ENCODE measurements around the gene SUMO4. TPM values are rescaled to one million over a fixed set of nuclear protein-coding genes. Genes with fewer than 3 reads are reported as not detected.

Gene SUMO4
- total RNA-seq, 2 donors from 2014 or later: 2.0 to 2.4 TPM

DNA sequence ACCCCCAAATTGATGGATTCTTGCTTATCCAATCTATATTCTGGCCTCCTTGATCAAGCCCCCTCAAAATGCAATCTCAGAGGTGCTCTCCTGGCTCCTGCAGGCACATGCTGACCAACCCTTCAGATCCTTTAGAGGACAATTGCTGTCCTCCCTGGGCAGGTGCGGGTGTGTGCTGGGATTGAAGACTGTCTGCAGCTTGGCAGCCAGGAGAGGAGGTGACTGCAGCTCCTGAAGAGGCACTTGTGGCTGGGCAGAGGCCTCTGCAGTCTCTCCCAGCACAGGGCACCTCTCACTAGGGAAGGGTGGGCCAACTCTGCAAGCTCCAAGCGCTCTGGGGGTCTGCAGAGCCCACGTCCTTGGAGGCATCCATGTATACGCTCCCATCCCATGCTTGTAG, 28.5 kb downstream of the SUMO4 start:
- 98% methylated on average over 4 of the region's 4 CpGs for WGBS
- H3K27me3 ChIP-seq (replicated peaks; ENCODE audit: insufficient read depth): no peaks in the 10 kb centered on the region
- intact Hi-C loops (cut with DNase I): no loop called here
- no peaks in the 10 kb centered on the region for H3K36me3 ChIP-seq
- DNase-seq (ENCODE audit: low spot score): no peak
- H3K4me3 ChIP-seq: no peak overlapping the region
- no peak for TF ChIP-seq CTCF (IDR thresholded peaks at IDR 0.05)
- TF ChIP-seq POLR2AphosphoS5 (IDR thresholded peaks at IDR 0.05): no peak
- no peak for TF ChIP-seq POLR2A (IDR thresholded peaks at IDR 0.05)
- no peak overlapping the region for H3K27ac ChIP-seq
- no peaks in the 10 kb centered on the region for H3K4me1 ChIP-seq (replicated peaks)
- no peaks in the 10 kb centered on the region for H3K9me3 ChIP-seq

GRCh38 chr6:149429427-149430360, 29.6 kb downstream of the SUMO4 start:
- WGBS: 65% methylated on average over 26 of the region's 26 CpGs
- Histone ChIP-seq H3K27me3 (replicated peaks; ENCODE audit: insufficient read depth) (no peaks in the 10 kb centered on the region), H3K36me3 (no peaks in the 10 kb centered on the region), H3K4me1 (replicated peaks) (no peaks in the 10 kb centered on the region), H3K9me3 (no peaks in the 10 kb centered on the region), H3K27ac (no peak overlapping the region), H3K4me3 (no peak overlapping the region)
- no peak for DNase-seq (ENCODE audit: low spot score)
- TF ChIP-seq CTCF (IDR thresholded peaks at IDR 0.05) (peak in 1 of 4 experiments; percentile 6), POLR2A (IDR thresholded peaks at IDR 0.05) (no peak)
- intact Hi-C loops (cut with DNase I): loop anchor here (5.0 kb wide), 2 partner anchors 88 to 112 kb away; partner anchors contain the start of gene TAB2

DNA sequence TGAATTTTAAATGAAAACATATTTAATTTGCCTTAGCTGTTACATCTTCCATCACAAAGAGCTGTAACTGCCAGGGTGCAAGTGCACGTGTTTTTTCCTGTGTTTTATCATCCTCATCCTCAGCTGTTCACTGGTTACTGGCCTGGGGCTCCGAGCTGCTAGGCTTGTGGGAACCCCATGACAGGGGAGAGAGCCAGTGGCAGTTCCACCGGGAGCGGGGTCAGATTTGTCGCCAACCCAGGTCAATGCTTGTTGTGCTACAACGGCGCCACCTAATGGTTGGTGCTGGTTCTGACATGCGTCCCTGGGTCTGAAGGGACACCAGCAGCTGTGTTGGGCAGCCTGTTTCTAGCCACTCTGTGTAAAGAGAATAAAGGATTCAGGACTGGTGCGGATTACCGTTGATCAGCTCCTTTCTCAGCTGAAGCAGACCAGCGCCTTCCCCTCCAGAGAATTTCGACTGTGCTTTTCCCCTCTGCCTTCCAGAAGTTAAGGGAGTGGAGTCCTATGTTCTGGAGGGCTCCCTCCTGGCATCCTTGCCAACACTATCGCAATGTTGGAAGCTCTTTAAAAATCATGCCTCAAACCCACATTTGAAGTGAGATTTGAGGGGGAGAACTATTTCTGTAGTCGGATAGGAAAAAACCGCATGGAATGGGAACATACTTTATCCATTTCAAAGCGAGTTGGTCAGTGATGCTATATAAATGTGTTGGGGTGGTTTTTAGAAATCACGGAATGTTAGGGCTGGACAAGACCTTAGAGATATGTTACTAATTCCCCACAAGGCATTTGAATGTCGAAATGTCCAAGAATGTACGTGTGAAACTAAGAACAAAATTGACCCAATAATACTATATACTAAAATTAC, 32.1 kb downstream of the SUMO4 start:
- intact Hi-C loops (cut with DNase I): loop anchor here (2.0 to 5.0 kb wide), 4 partner anchors 85 to 401 kb away; partner anchors contain the start of gene TAB2
- H3K27ac ChIP-seq: no peak overlapping the region
- TF ChIP-seq CTCF (IDR thresholded peaks at IDR 0.05) (peak; percentile 89 to 95 (median 94)), POLR2A (IDR thresholded peaks at IDR 0.05) (no peak), POLR2AphosphoS5 (IDR thresholded peaks at IDR 0.05) (peak; percentile 49)
- no peaks in the 10 kb centered on the region for H3K4me1 ChIP-seq (replicated peaks)
- no peaks in the 10 kb centered on the region for H3K27me3 ChIP-seq (replicated peaks; ENCODE audit: insufficient read depth)
- no peak overlapping the region for H3K4me3 ChIP-seq
- H3K9me3 ChIP-seq: no peaks in the 10 kb centered on the region
- WGBS: 26% methylated on average over 19 of the region's 19 CpGs
- no peaks in the 10 kb centered on the region for H3K36me3 ChIP-seq
- peak; percentile 87 for DNase-seq (ENCODE audit: low spot score)

DNA sequence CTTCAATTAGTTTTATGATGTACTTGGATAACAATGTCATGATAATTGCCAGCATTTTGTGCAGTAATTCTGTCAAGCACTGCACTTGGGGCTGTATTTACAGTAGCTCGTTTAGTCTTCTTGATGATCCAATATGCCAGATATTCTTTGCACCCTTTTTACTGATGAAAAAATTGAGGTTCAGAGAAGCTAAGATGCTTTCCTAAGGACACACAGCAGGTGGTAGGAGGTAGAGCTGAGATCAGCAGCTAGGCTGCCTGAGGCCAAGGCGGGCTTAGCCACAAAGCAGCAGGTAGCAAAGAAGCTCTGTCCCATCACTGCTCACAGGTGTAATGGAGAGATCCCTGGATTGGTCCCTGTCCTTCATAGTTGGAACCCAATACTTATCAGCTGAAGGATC, 33.3 kb downstream of the SUMO4 start:
- H3K9me3 ChIP-seq: no peaks in the 10 kb centered on the region
- no peaks in the 10 kb centered on the region for H3K36me3 ChIP-seq
- intact Hi-C loops (cut with DNase I): loop anchor here (2.0 to 5.0 kb wide), 4 partner anchors 84 to 403 kb away; partner anchors contain the start of gene TAB2
- H3K27ac ChIP-seq: no peak overlapping the region
- DNase-seq (ENCODE audit: low spot score): no peak
- 60% methylated on average over 2 of the region's 2 CpGs for WGBS
- no peaks in the 10 kb centered on the region for H3K27me3 ChIP-seq (replicated peaks; ENCODE audit: insufficient read depth)
- no peaks in the 10 kb centered on the region for H3K4me1 ChIP-seq (replicated peaks)
- TF ChIP-seq POLR2A (IDR thresholded peaks at IDR 0.05) (no peak), POLR2AphosphoS5 (IDR thresholded peaks at IDR 0.05) (no peak), CTCF (IDR thresholded peaks at IDR 0.05) (no peak)
- no peak overlapping the region for H3K4me3 ChIP-seq
